Measurements from ENCODE around the gene GMDS.

The GMDS gene

GRCh38 chr6:1602049-1602713, 643.2 kb downstream of the GMDS start:
- no CpG with 5 or more reads among the region's 10 CpGs for WGBS (ENCODE audit: extremely low coverage, insufficient coverage, insufficient read length)

GRCh38 chr6:1601158-1602048, 644.0 kb downstream of the GMDS start:
- Histone ChIP-seq H3K9me3 (ENCODE audit: insufficient read depth, low read depth, low read length) (peaks cover 4% of the 10 kb centered on the region), H3K36me3 (ENCODE audit: control insufficient read depth in 1 of 2, insufficient read depth in 2 of 2, low read length in 2 of 2) (no peaks in the 10 kb centered on the region), H2BK5ac (ENCODE audit: low read depth, low read length, poor library complexity) (no peak overlapping the region), H4K91ac (ENCODE audit: low read depth, low read length) (no peak overlapping the region), H3K23ac (ENCODE audit: low read length) (no peak overlapping the region), H2AFZ (ENCODE audit: insufficient read depth, low read length, poor library complexity) (no peak overlapping the region), H3K14ac (ENCODE audit: low read length) (no peak overlapping the region), H3K4ac (ENCODE audit: low read depth, low read length) (no peak overlapping the region), H3K27ac (ENCODE audit: low read depth, low read length) (no peak overlapping the region), H4K8ac (ENCODE audit: low read depth, low read length) (no peak overlapping the region), H3K4me3 (ENCODE audit: low read depth, low read length) (no peak overlapping the region), H3K79me2 (ENCODE audit: control insufficient read depth, insufficient read depth, low read length, poor library complexity) (no peaks in the 10 kb centered on the region), H3K27me3 (ENCODE audit: insufficient read depth, low read length) (peaks cover 27% of the 10 kb centered on the region), H3K4me1 (ENCODE audit: control insufficient read depth in 1 of 2, insufficient read depth in 2 of 2, low read length in 2 of 2) (peaks cover 10 to 14% of the 10 kb centered on the region in 2 experiments), H3K4me2 (ENCODE audit: low read length) (no peak overlapping the region), H3K18ac (ENCODE audit: low read length) (no peak overlapping the region), H2AK5ac (ENCODE audit: low read length) (no peak overlapping the region), H4K12ac (ENCODE audit: low read depth, low read length) (no peak overlapping the region), H3K79me1 (ENCODE audit: low read length) (no peaks in the 10 kb centered on the region), H2BK120ac (ENCODE audit: insufficient read depth, low read length, poor library complexity) (no peak overlapping the region), H3K9ac (ENCODE audit: low read length) (no peak overlapping the region), H2BK12ac (ENCODE audit: low read length) (no peak overlapping the region)
- DNase-seq, result no peak
- WGBS (ENCODE audit: extremely low coverage, insufficient coverage, insufficient read length), result no CpG with 5 or more reads among the region's 60 CpGs

More at GRCh38 chr6:1602049-1602713, 643.2 kb downstream of the GMDS start:
- Histone ChIP-seq H3K79me2 (ENCODE audit: control insufficient read depth, insufficient read depth, low read length, poor library complexity) (no peaks in the 10 kb centered on the region), H3K4me1 (ENCODE audit: control insufficient read depth in 1 of 2, insufficient read depth in 2 of 2, low read length in 2 of 2) (peaks cover 15% of the 10 kb centered on the region in 2 experiments), H3K18ac (ENCODE audit: low read length) (no peak overlapping the region), H3K36me3 (ENCODE audit: control insufficient read depth in 1 of 2, insufficient read depth in 2 of 2, low read length in 2 of 2) (no peaks in the 10 kb centered on the region), H2AFZ (ENCODE audit: insufficient read depth, low read length, poor library complexity) (no peak overlapping the region), H3K14ac (ENCODE audit: low read length) (no peak overlapping the region), H3K27me3 (ENCODE audit: insufficient read depth, low read length) (peaks cover 35% of the 10 kb centered on the region), H3K9me3 (ENCODE audit: insufficient read depth, low read depth, low read length) (peaks cover 4% of the 10 kb centered on the region), H3K4ac (ENCODE audit: low read depth, low read length) (no peak overlapping the region), H2BK12ac (ENCODE audit: low read length) (no peak overlapping the region), H3K9ac (ENCODE audit: low read length) (no peak overlapping the region), H3K27ac (ENCODE audit: low read depth, low read length) (no peak overlapping the region), H2AK5ac (ENCODE audit: low read length) (no peak overlapping the region), H4K91ac (ENCODE audit: low read depth, low read length) (no peak overlapping the region), H3K79me1 (ENCODE audit: low read length) (no peaks in the 10 kb centered on the region), H3K4me2 (ENCODE audit: low read length) (no peak overlapping the region), H3K4me3 (ENCODE audit: low read depth, low read length) (no peak overlapping the region), H4K8ac (ENCODE audit: low read depth, low read length) (no peak overlapping the region), H3K23ac (ENCODE audit: low read length) (no peak overlapping the region), H2BK120ac (ENCODE audit: insufficient read depth, low read length, poor library complexity) (no peak overlapping the region), H2BK5ac (ENCODE audit: low read depth, low read length, poor library complexity) (no peak overlapping the region), H4K12ac (ENCODE audit: low read depth, low read length) (no peak overlapping the region)
- DNase-seq, result no peak

- H3K4ac ChIP-seq (ENCODE audit: low read depth, low read length), result no peak overlapping the region
- H3K36me3 ChIP-seq (ENCODE audit: control insufficient read depth in 1 of 2, insufficient read depth in 2 of 2, low read length in 2 of 2), result no peaks in the 10 kb centered on the region
- H3K4me1 ChIP-seq (ENCODE audit: control insufficient read depth in 1 of 2, insufficient read depth in 2 of 2, low read length in 2 of 2), result peaks cover 10 to 14% of the 10 kb centered on the region in 2 experiments
- H2BK5ac ChIP-seq (ENCODE audit: low read depth, low read length, poor library complexity), result no peak overlapping the region
- H2BK120ac ChIP-seq (ENCODE audit: insufficient read depth, low read length, poor library complexity), result no peak overlapping the region
- H3K9ac ChIP-seq (ENCODE audit: low read length), result no peak overlapping the region
- H3K4me2 ChIP-seq (ENCODE audit: low read length), result no peak overlapping the region
- H3K79me1 ChIP-seq (ENCODE audit: low read length), result no peaks in the 10 kb centered on the region
- H4K91ac ChIP-seq (ENCODE audit: low read depth, low read length), result no peak overlapping the region
- H2AFZ ChIP-seq (ENCODE audit: insufficient read depth, low read length, poor library complexity), result no peak overlapping the region
- no peak overlapping the region for H2BK12ac ChIP-seq (ENCODE audit: low read length)
- H3K79me2 ChIP-seq (ENCODE audit: control insufficient read depth, insufficient read depth, low read length, poor library complexity), result no peaks in the 10 kb centered on the region
- no peak overlapping the region for H3K4me3 ChIP-seq (ENCODE audit: low read depth, low read length)
- DNase-seq, result no peak
- H3K27me3 ChIP-seq (ENCODE audit: insufficient read depth, low read length), result peaks cover 21% of the 10 kb centered on the region
- WGBS (ENCODE audit: extremely low coverage, insufficient coverage, insufficient read length), result no CpG with 5 or more reads among the region's 15 CpGs
- peaks cover 4% of the 10 kb centered on the region for H3K9me3 ChIP-seq (ENCODE audit: insufficient read depth, low read depth, low read length)
- H3K14ac ChIP-seq (ENCODE audit: low read length), result no peak overlapping the region
- H4K8ac ChIP-seq (ENCODE audit: low read depth, low read length), result no peak overlapping the region
- H3K23ac ChIP-seq (ENCODE audit: low read length), result no peak overlapping the region
- H2AK5ac ChIP-seq (ENCODE audit: low read length), result no peak overlapping the region
- no peak overlapping the region for H3K18ac ChIP-seq (ENCODE audit: low read length)
- H4K12ac ChIP-seq (ENCODE audit: low read depth, low read length), result no peak overlapping the region
- no peak overlapping the region for H3K27ac ChIP-seq (ENCODE audit: low read depth, low read length)
Observed at GRCh38 chr6:1600764-1601157, 644.6 kb downstream of the GMDS start.

GRCh38 chr6:1600063-1600763, 645.2 kb downstream of the GMDS start:
- no peak overlapping the region for H3K4me3 ChIP-seq (ENCODE audit: low read depth, low read length)
- DNase-seq, result no peak
- no peaks in the 10 kb centered on the region for H3K36me3 ChIP-seq (ENCODE audit: control insufficient read depth in 1 of 2, insufficient read depth in 2 of 2, low read length in 2 of 2)
- H2AFZ ChIP-seq (ENCODE audit: insufficient read depth, low read length, poor library complexity), result no peak overlapping the region
- no peak overlapping the region for H3K23ac ChIP-seq (ENCODE audit: low read length)
- WGBS (ENCODE audit: extremely low coverage, insufficient coverage, insufficient read length), result no CpG with 5 or more reads among the region's 3 CpGs
- H3K9ac ChIP-seq (ENCODE audit: low read length), result no peak overlapping the region
- H3K27ac ChIP-seq (ENCODE audit: low read depth, low read length), result no peak overlapping the region
- H4K12ac ChIP-seq (ENCODE audit: low read depth, low read length), result no peak overlapping the region
- H2AK5ac ChIP-seq (ENCODE audit: low read length), result no peak overlapping the region
- no peak overlapping the region for H3K4me2 ChIP-seq (ENCODE audit: low read length)
- no peak overlapping the region for H3K4ac ChIP-seq (ENCODE audit: low read depth, low read length)
- no peak overlapping the region for H2BK5ac ChIP-seq (ENCODE audit: low read depth, low read length, poor library complexity)
- peaks cover 4% of the 10 kb centered on the region for H3K9me3 ChIP-seq (ENCODE audit: insufficient read depth, low read depth, low read length)
- peaks cover 15% of the 10 kb centered on the region for H3K27me3 ChIP-seq (ENCODE audit: insufficient read depth, low read length)
- no peak overlapping the region for H4K91ac ChIP-seq (ENCODE audit: low read depth, low read length)
- no peak overlapping the region for H3K14ac ChIP-seq (ENCODE audit: low read length)
- H2BK12ac ChIP-seq (ENCODE audit: low read length), result no peak overlapping the region
- no peak overlapping the region for H3K18ac ChIP-seq (ENCODE audit: low read length)
- no peak overlapping the region for H2BK120ac ChIP-seq (ENCODE audit: insufficient read depth, low read length, poor library complexity)
- H3K4me1 ChIP-seq (ENCODE audit: control insufficient read depth in 1 of 2, insufficient read depth in 2 of 2, low read length in 2 of 2), result peaks cover 10 to 13% of the 10 kb centered on the region in 2 experiments
- no peak overlapping the region for H4K8ac ChIP-seq (ENCODE audit: low read depth, low read length)
- no peaks in the 10 kb centered on the region for H3K79me2 ChIP-seq (ENCODE audit: control insufficient read depth, insufficient read depth, low read length, poor library complexity)
- H3K79me1 ChIP-seq (ENCODE audit: low read length), result no peaks in the 10 kb centered on the region
